ENCODE data around the gene RNU1-2. TPM values are rescaled to one million over a fixed set of nuclear protein-coding genes. Genes with fewer than 3 reads are reported as not detected.

RNU1-2 gene
- total RNA-seq, 1 donor from 2014 or later: 3,564 TPM

DNA sequence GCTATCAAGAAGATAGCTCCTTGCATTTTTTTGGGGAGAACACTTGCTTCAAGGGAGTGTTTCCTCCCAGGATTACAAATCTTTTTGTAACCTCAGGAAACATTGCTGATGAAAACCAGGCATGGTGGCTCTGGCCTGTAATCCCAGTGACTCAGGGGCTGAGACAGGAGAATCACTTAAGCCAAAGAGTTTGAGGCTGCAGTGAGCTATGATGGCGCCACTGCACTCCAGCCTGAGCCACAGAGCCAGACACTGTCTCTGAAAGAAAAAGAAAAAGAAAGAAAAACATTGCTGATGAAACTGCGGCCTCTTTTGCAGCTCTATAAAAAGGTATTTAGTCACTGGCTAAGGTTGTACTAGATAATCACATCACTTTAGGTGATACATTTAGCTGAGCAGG, 7.3 kb downstream of the RNU1-2 start:
- H3K27ac Mint-ChIP-seq: no peak overlapping the region
- no peaks in the 10 kb centered on the region for H3K27me3 Mint-ChIP-seq
- no peak for TF ChIP-seq CTCF (conservative IDR thresholded peaks at IDR 0.05)
- no peaks in the 10 kb centered on the region for H3K36me3 Mint-ChIP-seq
- no peaks in the 10 kb centered on the region for H3K9me3 Mint-ChIP-seq
- no peak for DNase-seq (ENCODE audit: extremely low spot score, unreplicated experiment)
- peaks cover 20% of the 10 kb centered on the region for H3K4me1 Mint-ChIP-seq (ENCODE audit: unreplicated experiment)
- no peak overlapping the region for H3K4me3 Mint-ChIP-seq

DNA sequence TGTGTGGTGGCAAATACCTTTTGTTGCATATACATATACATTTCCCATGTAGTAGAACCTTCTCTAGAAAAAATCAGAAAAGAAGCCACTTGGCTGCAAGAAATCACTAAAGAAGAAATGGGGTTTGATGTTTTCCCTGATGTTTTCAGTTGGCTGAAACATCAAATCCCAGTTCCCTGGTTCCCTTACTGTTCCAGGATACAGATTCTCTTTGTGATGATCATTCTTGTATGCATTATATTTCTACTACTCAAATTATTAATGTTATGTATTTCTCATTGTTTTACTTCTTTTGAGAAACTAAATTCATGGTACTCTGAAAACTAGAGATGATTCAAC, 7.6 kb downstream of the RNU1-2 start:
- Mint-ChIP-seq H3K36me3 (no peaks in the 10 kb centered on the region), H3K9me3 (no peaks in the 10 kb centered on the region), H3K27ac (no peak overlapping the region), H3K27me3 (no peaks in the 10 kb centered on the region), H3K4me3 (no peak overlapping the region), H3K4me1 (ENCODE audit: unreplicated experiment) (peaks cover 20% of the 10 kb centered on the region)
- DNase-seq (ENCODE audit: extremely low spot score, unreplicated experiment): no peak
- no peak for TF ChIP-seq CTCF (conservative IDR thresholded peaks at IDR 0.05)

DNA sequence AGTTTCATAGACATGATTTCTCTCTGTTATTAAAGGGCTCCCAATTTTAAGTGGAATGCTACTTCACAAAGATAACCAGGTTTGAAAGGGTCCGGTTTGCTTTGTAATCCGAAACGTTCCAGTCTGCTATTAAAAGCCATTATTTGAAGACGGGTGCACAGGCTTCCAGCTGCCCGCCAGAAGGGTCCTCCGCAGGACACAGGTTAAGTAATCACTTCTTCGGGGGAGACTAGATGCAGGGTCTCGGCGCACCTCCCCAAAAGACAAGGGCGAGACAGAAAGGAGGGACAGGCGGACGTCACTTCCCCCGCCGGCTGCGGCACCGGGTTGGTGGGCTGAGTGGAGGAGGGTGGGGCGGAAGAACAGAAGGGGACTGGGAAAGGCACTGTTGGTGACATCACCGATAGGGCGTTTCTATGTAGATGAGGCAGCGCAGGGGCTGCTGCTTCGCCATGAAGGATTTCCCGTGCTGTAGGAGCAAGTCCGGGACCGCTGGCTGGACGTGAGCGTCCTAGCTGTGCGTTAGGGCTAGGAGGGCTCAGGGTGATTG, 8.9 kb downstream of the RNU1-2 start:
- H3K9me3 Mint-ChIP-seq: no peaks in the 10 kb centered on the region
- TF ChIP-seq CTCF (conservative IDR thresholded peaks at IDR 0.05): no peak
- peak; percentile 95 for DNase-seq (ENCODE audit: extremely low spot score, unreplicated experiment)
- no peaks in the 10 kb centered on the region for H3K27me3 Mint-ChIP-seq
- H3K4me1 Mint-ChIP-seq (ENCODE audit: unreplicated experiment): peaks cover 20% of the 10 kb centered on the region
- H3K36me3 Mint-ChIP-seq: no peaks in the 10 kb centered on the region
- H3K27ac Mint-ChIP-seq: no peak overlapping the region
- H3K4me3 Mint-ChIP-seq: no peak overlapping the region

GRCh38 chr1:16905110-16905867, 9.5 kb downstream of the RNU1-2 start:
- peaks cover 25% of the 10 kb centered on the region for H3K4me1 Mint-ChIP-seq (ENCODE audit: unreplicated experiment)
- H3K36me3 Mint-ChIP-seq: no peaks in the 10 kb centered on the region
- H3K9me3 Mint-ChIP-seq: no peaks in the 10 kb centered on the region
- H3K27me3 Mint-ChIP-seq: no peaks in the 10 kb centered on the region
- no peak for DNase-seq (ENCODE audit: extremely low spot score, unreplicated experiment)
- H3K4me3 Mint-ChIP-seq: no peak overlapping the region
- no peak overlapping the region for H3K27ac Mint-ChIP-seq
- no peak for TF ChIP-seq CTCF (conservative IDR thresholded peaks at IDR 0.05)

- DNase-seq (ENCODE audit: extremely low spot score, unreplicated experiment): no peak
- Mint-ChIP-seq H3K36me3 (no peaks in the 10 kb centered on the region), H3K27me3 (no peaks in the 10 kb centered on the region), H3K4me3 (no peak overlapping the region), H3K4me1 (ENCODE audit: unreplicated experiment) (peaks cover 19% of the 10 kb centered on the region), H3K27ac (no peak overlapping the region), H3K9me3 (no peaks in the 10 kb centered on the region)
- no peak for TF ChIP-seq CTCF (conservative IDR thresholded peaks at IDR 0.05)
Measured at GRCh38 chr1:16905868-16906702, 10.3 kb downstream of the RNU1-2 start.

Measured in type B pancreatic cell (in vitro differentiated cells).